ENCODE data around the gene CCT7. TPM values are rescaled to one million over a fixed set of nuclear protein-coding genes. Genes with fewer than 3 reads are reported as not detected.
A peak's percentile ranks its signal among the peaks of the same experiment; 100 is the strongest.

CCT7 gene
- total and polyA plus RNA-seq, 10 of the 15 experiments (the other 5 are each of a cell fraction or from before 2014, with no cell fraction given), result 206 to 598 (median 486) TPM

DNA sequence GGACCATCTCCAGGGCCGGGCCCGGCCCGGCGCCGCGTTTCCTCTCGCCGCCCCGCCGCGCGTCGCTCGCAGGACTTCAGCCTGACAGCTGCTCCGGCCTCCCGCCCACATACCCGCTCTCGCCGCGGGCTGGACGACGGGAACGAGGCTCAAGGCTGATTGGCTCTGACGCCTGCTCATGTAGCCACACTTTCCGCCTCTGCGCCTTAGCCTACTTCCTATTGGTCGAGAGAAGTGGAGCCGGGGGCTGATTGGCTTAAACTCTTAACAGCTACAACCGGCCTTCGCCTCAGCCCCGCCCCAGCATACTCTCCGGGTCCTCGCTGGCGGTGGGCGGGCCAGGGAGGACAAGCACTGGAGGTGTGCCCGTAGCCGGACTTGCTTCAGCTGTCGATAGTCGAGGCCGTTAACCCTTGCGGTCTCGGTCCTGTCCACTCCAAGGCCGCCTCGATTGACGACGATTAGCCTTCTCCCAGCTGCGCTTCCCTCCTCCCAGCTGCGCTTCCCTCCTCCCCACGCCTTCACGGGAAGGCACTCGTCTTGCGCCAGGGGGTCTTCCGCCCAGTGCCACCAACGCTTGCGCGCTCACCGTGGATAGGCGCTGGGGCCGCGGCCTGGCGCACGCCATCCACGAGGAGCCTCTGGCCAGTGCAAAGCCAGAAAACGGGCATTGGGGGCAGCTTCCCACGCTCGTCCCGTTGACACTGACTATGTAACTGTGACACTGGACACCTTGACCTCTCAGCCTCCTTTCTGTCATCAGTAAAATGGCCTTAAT, 765 bp upstream of the CCT7 start, which contains the start of gene PRADC1 (continued):
- TF ChIP-seq BCL3 (IDR thresholded peaks at IDR 0.05; ENCODE audit: borderline replicate concordance, insufficient read depth, low read depth, low read length, poor library complexity, severe bottlenecking) (no peak), YBX1 (IDR thresholded peaks at IDR 0.05) (no peak), SP1 (IDR thresholded peaks at IDR 0.05; ENCODE audit: low read depth, low read length) (peak; percentile 99), MEF2A (IDR thresholded peaks at IDR 0.05; ENCODE audit: insufficient read depth, low read depth, low read length) (no peak), WRNIP1 (IDR thresholded peaks at IDR 0.05; ENCODE audit: borderline replicate concordance, low read depth, low read length) (no peak), ZNF592 (IDR thresholded peaks at IDR 0.05) (no peak), PML (IDR thresholded peaks at IDR 0.05; ENCODE audit: low read length) (no peak), MYB (IDR thresholded peaks at IDR 0.05; ENCODE audit: borderline replicate concordance, low read depth, low read length) (no peak), E2F4 (IDR thresholded peaks at IDR 0.05; ENCODE audit: low read depth, low read length) (peak; percentile 83), SUPT20H (IDR thresholded peaks at IDR 0.05; ENCODE audit: borderline replicate concordance, control insufficient read depth, low read depth, low read length) (no peak), MAX (IDR thresholded peaks at IDR 0.05; ENCODE audit: low read depth, low read length) (peak; percentile 83), GATAD2B (conservative IDR thresholded peaks at IDR 0.05; ENCODE audit: low read depth) (peak; percentile 55; the same call in 1 of the 2 replicates), PKNOX1 (IDR thresholded peaks at IDR 0.05) (peak; percentile 98), POLR2A (IDR thresholded peaks at IDR 0.05; ENCODE audit: low read depth, low read length) (peak; percentile 77), DPF2 (IDR thresholded peaks at IDR 0.05) (peak; percentile 90), TCF3 (IDR thresholded peaks at IDR 0.05; ENCODE audit: borderline replicate concordance, insufficient read depth, low read depth, low read length) (peak; percentile 75; the same call in 1 of the 2 replicates), BMI1 (IDR thresholded peaks at IDR 0.05; ENCODE audit: borderline replicate concordance) (no peak), KDM1A (IDR thresholded peaks at IDR 0.05; ENCODE audit: borderline replicate concordance) (no peak)
- TF ChIP-seq, protein P1, sequence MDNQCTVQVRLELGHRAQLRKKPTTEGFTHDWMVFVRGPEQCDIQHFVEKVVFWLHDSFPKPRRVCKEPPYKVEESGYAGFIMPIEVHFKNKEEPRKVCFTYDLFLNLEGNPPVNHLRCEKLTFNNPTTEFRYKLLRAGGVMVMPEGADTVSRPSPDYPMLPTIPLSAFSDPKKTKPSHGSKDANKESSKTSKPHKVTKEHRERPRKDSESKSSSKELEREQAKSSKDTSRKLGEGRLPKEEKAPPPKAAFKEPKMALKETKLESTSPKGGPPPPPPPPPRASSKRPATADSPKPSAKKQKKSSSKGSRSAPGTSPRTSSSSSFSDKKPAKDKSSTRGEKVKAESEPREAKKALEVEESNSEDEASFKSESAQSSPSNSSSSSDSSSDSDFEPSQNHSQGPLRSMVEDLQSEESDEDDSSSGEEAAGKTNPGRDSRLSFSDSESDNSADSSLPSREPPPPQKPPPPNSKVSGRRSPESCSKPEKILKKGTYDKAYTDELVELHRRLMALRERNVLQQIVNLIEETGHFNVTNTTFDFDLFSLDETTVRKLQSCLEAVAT (IDR thresholded peaks at IDR 0.05), result no peak
- TF ChIP-seq, protein P2, sequence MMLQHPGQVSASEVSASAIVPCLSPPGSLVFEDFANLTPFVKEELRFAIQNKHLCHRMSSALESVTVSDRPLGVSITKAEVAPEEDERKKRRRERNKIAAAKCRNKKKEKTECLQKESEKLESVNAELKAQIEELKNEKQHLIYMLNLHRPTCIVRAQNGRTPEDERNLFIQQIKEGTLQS (IDR thresholded peaks at IDR 0.05; ENCODE audit: borderline replicate concordance, extremely low read depth, low read depth, low read length), result no peak
